Pulmonary artery endothelial cell (primary cell): ENCODE data around the gene KIF4B. TPM values are rescaled to one million over a fixed set of nuclear protein-coding genes. Genes with fewer than 3 reads are reported as not detected.

Experiments
- DNase-seq: peaks from one replicate; pipeline ENCODE4 v3.0.0-alpha.2; 2011; ENCODE audit warnings: low read depth, low spot score
- total RNA-seq: library from RNA; depleted of rRNA; stranded (reverse); fragments of >200 nt; gene quantifications from 2 replicates; pipeline ENCODE4 v1.2.3, GENCODE V29; 2014

KIF4B gene
- total RNA-seq, 1 donor from 2014 or later: 0.13 TPM

GRCh38 chr5:155052532-155052931 is 39.0 kb downstream of the KIF4B start:
- DNase-seq: no peak

GRCh38 chr5:155053501-155053900 is 39.9 kb downstream of the KIF4B start:
- DNase-seq: no peak

DNA sequence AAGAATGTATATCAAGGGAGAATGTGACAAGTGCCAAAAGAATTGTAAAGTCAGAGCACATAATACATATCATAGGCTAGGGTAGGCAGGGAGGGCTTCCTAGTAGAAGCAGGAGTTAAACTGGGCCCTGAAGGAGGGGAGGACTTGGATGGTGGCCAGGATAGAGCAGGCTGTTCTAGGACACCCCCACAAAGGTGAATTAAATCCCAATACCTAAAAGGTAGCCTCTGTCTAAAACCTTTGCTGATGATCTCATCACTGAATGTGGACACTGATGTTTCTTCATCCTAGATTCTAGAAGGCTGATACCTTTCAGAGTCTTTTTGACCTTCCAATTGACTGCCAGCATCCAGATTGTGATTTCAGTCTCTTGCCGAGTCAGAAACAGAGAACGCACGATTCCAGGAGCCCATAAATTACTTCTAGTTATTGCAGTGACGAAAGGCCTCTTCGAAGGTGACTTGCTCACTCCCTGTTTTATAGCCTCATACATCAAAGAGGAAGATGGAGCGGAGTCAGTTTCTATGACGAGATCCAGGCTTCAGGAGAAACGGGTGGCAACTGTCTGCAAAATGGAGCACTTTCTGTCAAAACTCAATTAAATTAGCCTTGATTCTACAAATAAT is 43.2 kb downstream of the KIF4B start:
- no peak for DNase-seq

GRCh38 chr5:155057626-155058025 is 44.1 kb downstream of the KIF4B start:
- DNase-seq: no peak

DNA sequence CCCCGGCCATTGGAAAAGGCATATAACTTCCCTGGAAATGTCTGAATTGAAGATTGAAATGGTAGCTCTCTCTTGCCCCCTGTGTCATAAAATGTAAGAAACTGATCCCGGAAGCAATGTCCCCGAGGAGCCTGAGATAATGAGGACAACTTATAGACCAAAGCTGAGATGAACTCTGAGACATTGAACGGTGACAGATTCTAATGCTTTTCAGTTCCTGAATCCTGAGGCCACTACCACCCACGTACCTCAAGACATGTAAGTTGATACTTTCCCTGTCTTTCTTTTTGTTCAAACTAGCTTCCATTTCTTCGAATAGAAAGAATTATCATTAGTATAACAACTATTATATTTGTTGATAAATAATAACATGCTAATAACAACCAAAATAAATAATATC is 51.0 kb downstream of the KIF4B start:
- DNase-seq: no peak

DNA sequence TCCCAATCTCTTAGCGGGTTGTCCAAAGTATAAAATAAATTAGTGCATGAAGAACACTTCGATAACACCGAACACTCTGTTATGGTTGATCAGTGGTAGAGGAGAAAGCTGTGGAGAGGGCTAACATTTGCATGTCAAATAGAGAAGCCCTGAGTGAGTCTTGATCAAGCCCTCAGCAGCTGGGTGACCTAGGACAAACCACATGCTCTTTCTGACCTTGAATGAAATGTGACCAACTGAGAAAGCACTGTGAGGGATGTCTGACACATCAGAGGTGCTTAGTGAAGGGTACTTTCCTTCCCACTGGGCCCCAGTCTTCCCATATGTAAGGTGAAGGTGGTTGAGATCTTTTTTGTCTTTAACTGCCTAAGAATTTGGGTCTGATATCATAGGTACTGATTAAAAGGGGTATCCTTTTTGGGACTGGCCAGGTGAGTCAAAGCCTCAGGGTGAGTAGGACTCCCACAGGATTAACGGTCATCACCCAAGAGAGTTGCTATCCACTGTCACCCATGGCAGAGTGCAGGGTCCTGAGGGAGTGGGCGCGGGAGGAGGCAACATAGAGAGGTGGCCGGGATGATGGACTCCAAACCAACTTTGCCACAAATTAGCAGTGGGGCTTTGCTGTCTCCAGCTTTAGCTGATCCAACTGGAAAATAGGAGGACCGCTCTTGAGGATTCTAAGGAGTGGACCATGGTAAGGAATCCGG is 53.5 kb downstream of the KIF4B start:
- no peak for DNase-seq

Other genes starting within 250 kb of the KIF4B start
- gene FAXDC2, start 163.2 kb upstream of the KIF4B start, total RNA-seq: 1.5 and 5.0 TPM in 2 replicates
- 74.1 and 81.6 TPM in 2 replicates for gene CNOT8, start 155.1 kb upstream of the KIF4B start, total RNA-seq
- gene GEMIN5, start 75.5 kb upstream of the KIF4B start, total RNA-seq: 21.5 and 38.3 TPM in 2 replicates
- 54.3 and 62.6 TPM in 2 replicates for gene MRPL22, start 72.7 kb upstream of the KIF4B start, total RNA-seq